Fibroblast of skin of right biceps (primary cell): ENCODE data around the gene SERINC2.
"Not testable (repeated sequence)": the region's sequence is repeated elsewhere in the genome, so short reads cannot be mapped to it uniquely, and the experiment has no call there.

Experiments
- DNase-seq: peaks from one replicate; pipeline ENCODE4 v3.0.0-alpha.2; 2013

SERINC2 gene

GRCh38 chr1:31416101-31416736 lies 3.2 kb downstream of the SERINC2 start:
- no peak for DNase-seq

GRCh38 chr1:31417148-31417547 lies 4.1 kb downstream of the SERINC2 start:
- DNase-seq, result no peak

- DNase-seq, result no peak
These were observed 5.8 kb downstream of the SERINC2 start for GRCh38 chr1:31418626-31419323.

- no peak for DNase-seq
These were observed 7.7 kb downstream of the SERINC2 start for GRCh38 chr1:31420716-31421115.

- DNase-seq, result peak; percentile 17
These were observed 8.5 kb downstream of the SERINC2 start for GRCh38 chr1:31421371-31422040.

GRCh38 chr1:31422505-31423319 lies 9.7 kb downstream of the SERINC2 start:
- DNase-seq, result peak; percentile 71

GRCh38 chr1:31423418-31423947 lies 10.5 kb downstream of the SERINC2 start:
- no peak for DNase-seq

GRCh38 chr1:31424568-31424967 lies 11.6 kb downstream of the SERINC2 start:
- no peak for DNase-seq

GRCh38 chr1:31425301-31426081 lies 12.5 kb downstream of the SERINC2 start:
- DNase-seq, result no peak

GRCh38 chr1:31426249-31426922 lies 13.4 kb downstream of the SERINC2 start:
- DNase-seq, result no peak

GRCh38 chr1:31427322-31427721 lies 14.3 kb downstream of the SERINC2 start:
- DNase-seq, result no peak

GRCh38 chr1:31428436-31429221 lies 15.6 kb downstream of the SERINC2 start:
- no peak for DNase-seq

GRCh38 chr1:31429583-31429982 lies 16.6 kb downstream of the SERINC2 start:
- no peak for DNase-seq

- DNase-seq, result not testable (repeated sequence)
These were observed 18.6 kb downstream of the SERINC2 start for GRCh38 chr1:31431351-31432257.

- no peak for DNase-seq
These were observed 19.8 kb downstream of the SERINC2 start for GRCh38 chr1:31432592-31433395.

GRCh38 chr1:31433396-31433930 lies 20.4 kb downstream of the SERINC2 start:
- DNase-seq, result no peak

GRCh38 chr1:31434101-31434871 lies 21.3 kb downstream of the SERINC2 start:
- no peak for DNase-seq

GRCh38 chr1:31434979-31435378 lies 22.0 kb downstream of the SERINC2 start:
- no peak for DNase-seq
